NCI-H2171 treated with DMSO at 0.1 percent for 48 hours (cell line): ENCODE measurements around the gene ZXDC.

Experiments used
- DNase-seq: peaks from one replicate; lab custom pipeline; 2025; lab: John Stamatoyannopoulos, UW

Gene ZXDC

GRCh38 chr3:126394179-126394976, 81.3 kb downstream of the ZXDC start, which contains the start of gene CFAP100:
Gene CFAP100 (plus strand): TSS chr3:126394909. CDS start chr3:126396001, 1,092 bp downstream.
- peak; percentile 32 for DNase-seq

- DNase-seq, result no peak
Observed at GRCh38 chr3:126393563-126393962, 82.1 kb downstream of the ZXDC start.

- DNase-seq, result no peak
Observed at GRCh38 chr3:126392246-126392645, 83.4 kb downstream of the ZXDC start.

GRCh38 chr3:126391631-126392030, 84.1 kb downstream of the ZXDC start:
- DNase-seq, result no peak

GRCh38 chr3:126390751-126391150, 84.9 kb downstream of the ZXDC start:
- no peak for DNase-seq

GRCh38 chr3:126390201-126390600, 85.5 kb downstream of the ZXDC start:
- DNase-seq, result no peak

GRCh38 chr3:126389794-126390146, 85.9 kb downstream of the ZXDC start:
- no peak for DNase-seq

- peak; percentile 48 for DNase-seq
Observed at GRCh38 chr3:126389112-126389793, 86.4 kb downstream of the ZXDC start.
